ENCODE results near the gene NACA. TPM values are rescaled to one million over a fixed set of nuclear protein-coding genes. Genes with fewer than 3 reads are reported as not detected.
A peak's percentile ranks its signal among the peaks of the same experiment; 100 is the strongest.
"Not testable (repeated sequence)": the region's sequence is repeated elsewhere in the genome, so short reads cannot be mapped to it uniquely, and the experiment has no call there.

NACA gene
- total RNA-seq, 4 donors from 2014 or later = 1,502 to 2,024 (median 1,825) TPM

DNA sequence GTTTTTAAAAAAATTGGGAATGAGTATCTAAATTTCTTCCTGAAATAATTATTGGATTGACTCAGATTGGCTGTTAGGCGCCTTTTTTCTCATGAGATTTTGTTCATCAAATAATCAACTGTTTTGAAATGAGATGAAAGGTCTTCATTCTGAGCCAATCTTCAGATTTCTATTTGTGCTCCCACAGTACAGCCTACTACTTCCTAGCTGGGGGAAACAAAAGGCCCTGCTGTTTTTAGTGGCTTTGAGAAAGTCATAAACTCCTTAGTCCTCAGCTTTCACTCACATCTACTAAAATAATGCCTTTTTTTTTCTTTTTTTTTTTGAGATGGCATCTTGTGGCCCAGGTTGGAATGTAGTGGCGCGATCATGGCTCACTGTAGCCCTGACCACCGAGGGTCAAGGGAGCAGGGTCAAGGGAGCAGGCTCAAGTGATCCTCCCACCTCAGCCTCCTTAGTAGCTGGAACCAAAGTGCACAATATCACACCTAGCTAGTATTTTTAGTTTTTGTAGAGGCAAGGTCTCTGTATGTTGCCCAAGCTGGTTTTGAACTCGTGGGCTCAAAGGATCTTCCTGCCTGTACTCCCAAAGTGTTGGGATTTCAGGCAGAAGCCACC is 15.2 kb downstream of the NACA start:
- intact Hi-C loops (cut with DNase I; ENCODE audit: low total_unique reads) = no loop called here

GRCh38 chr12:56704522-56704921 is 20.6 kb downstream of the NACA start:
- DNase-seq (ENCODE audit: low spot score in 2 of 2); intact Hi-C loops (cut with DNase I; ENCODE audit: low total_unique reads); H3K4me3 ChIP-seq (ENCODE audit: low read depth, poor library complexity, severe bottlenecking): not testable (repeated sequence)
- WGBS, 2 donors = 87 to 89% methylated on average over 5 of the region's 5 CpGs

More for the DNA sequence above, 15.2 kb downstream of the NACA start:
- WGBS, 2 donors = 80 to 90% methylated on average over 4 to 5 of the region's 5 CpGs
- no peak for DNase-seq (ENCODE audit: low spot score in 2 of 2)
- TF ChIP-seq POLR2A (IDR thresholded peaks at IDR 0.05) (no peak), CTCF (IDR thresholded peaks at IDR 0.05) (no peak)
- no peak overlapping the region for H3K4me3 ChIP-seq (ENCODE audit: low read depth, poor library complexity, severe bottlenecking)

GRCh38 chr12:56699020-56699661 is 26.0 kb downstream of the NACA start:
- TF ChIP-seq CTCF (IDR thresholded peaks at IDR 0.05) = no peak
- no peak for TF ChIP-seq POLR2A (IDR thresholded peaks at IDR 0.05)
- intact Hi-C loops (cut with DNase I; ENCODE audit: low total_unique reads) = no loop called here
- H3K4me3 ChIP-seq (ENCODE audit: low read depth, poor library complexity, severe bottlenecking) = no peak overlapping the region
- 71 to 74% methylated on average over 3 of the region's 3 CpGs for WGBS, 2 donors
- no peak for DNase-seq (ENCODE audit: low spot score in 2 of 2)

DNA sequence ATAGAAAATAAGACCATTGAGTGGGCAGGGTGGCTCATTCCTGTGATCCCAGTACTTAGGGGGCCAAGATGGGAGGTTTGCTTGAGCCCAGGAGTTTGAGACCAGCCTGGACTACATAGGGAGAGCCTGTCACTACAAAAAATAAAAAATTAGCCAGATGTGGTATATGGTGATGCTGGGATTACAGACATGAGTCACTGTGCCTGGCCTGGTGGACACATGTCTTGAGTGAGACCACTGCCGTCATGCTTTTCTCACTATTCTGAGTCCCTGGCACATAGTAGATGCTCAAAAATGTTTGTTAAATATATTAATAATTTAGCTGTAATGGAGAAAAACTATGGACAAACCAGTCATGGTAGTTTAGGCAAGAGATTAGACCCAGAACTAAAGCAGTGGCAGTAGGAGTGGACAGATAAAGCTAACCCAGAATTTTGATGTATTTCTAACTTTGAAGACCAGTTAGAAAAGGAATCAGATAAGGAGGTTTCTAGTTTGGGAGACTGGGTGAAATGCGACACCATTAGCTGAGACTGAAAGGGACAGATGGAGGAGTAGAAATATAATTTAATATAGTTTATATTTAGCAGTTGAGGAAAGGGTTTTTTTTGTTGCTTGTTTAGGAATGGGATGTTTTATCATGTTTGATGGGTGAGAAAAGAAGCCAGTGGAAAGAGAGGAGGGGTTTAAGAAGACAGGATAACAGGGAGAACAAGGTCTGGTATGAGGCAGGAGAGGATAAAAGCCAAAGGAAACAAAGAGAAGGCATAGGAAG is 29.6 kb downstream of the NACA start:
- no peak overlapping the region for H3K4me3 ChIP-seq (ENCODE audit: low read depth, poor library complexity, severe bottlenecking)
- TF ChIP-seq POLR2A (IDR thresholded peaks at IDR 0.05) = no peak
- TF ChIP-seq CTCF (IDR thresholded peaks at IDR 0.05) = no peak
- 61 to 72% methylated on average over 2 of the region's 2 CpGs for WGBS, 2 donors
- intact Hi-C loops (cut with DNase I; ENCODE audit: low total_unique reads) = no loop called here
- DNase-seq (ENCODE audit: low spot score in 2 of 2) = no peak

DNA sequence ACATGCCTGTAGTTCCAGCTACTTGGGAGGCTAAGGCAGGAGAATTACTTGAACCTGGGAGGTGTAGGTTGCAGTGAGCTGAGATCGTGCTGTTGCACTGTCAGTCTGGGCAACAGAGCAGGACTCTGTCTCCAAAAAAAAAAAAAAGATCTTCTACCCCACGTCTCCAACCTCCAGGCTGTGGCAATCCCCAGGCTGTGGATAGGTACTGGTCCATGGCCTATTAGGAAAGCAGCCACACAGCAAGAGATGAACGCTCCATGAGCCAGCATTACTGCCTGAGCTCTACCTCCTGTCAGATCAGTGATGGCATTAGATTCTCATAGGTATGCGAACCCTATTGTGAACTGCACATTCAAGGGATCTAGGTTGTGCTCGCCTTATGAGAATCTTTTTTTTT is 30.9 kb downstream of the NACA start:
- intact Hi-C loops (cut with DNase I; ENCODE audit: low total_unique reads) = no loop called here
- 75 to 92% methylated on average over 5 of the region's 5 CpGs for WGBS, 2 donors
- no peak for DNase-seq (ENCODE audit: low spot score in 2 of 2)
- no peak for TF ChIP-seq POLR2A (IDR thresholded peaks at IDR 0.05)
- TF ChIP-seq CTCF (IDR thresholded peaks at IDR 0.05) = no peak
- H3K4me3 ChIP-seq (ENCODE audit: low read depth, poor library complexity, severe bottlenecking) = no peak overlapping the region

DNA sequence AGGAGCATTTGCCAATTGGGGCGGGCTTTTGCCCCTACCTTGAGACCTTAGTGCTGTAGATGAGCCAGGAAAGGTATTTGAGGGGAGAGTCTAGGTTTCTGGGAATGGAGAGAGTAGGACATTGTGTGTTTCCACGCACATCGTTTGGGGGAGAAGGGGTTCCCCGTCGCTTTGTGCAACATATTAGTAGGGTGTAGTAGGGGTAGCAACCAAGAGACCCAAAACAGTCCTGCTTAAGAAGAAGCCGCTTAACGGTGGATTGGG is 36.3 kb downstream of the NACA start:
- intact Hi-C loops (cut with DNase I; ENCODE audit: low total_unique reads) = no loop called here
- DNase-seq (ENCODE audit: low spot score in 2 of 2) = no peak
- 0 to 5% methylated on average over 7 of the region's 7 CpGs for WGBS, 2 donors
- peak overlapping the region; percentile 40 for H3K4me3 ChIP-seq (ENCODE audit: low read depth, poor library complexity, severe bottlenecking)
- no peak for TF ChIP-seq CTCF (IDR thresholded peaks at IDR 0.05)
- TF ChIP-seq POLR2A (IDR thresholded peaks at IDR 0.05) = no peak
